Panc1 (cell line): Measurements from ENCODE around the gene TEKT2.

ENCODE experiments used
- POLR2AphosphoS5 ChIP-seq: IDR thresholded peaks from 2 replicates; pipeline ENCODE4 v1.6.1; 2012; ENCODE audit warnings: mild to moderate bottlenecking, low read depth, low read length, moderate library complexity
- SIN3A ChIP-seq: IDR thresholded peaks from 2 replicates; pipeline ENCODE4 v1.6.1; 2012; ENCODE audit warnings: low read depth, mild to moderate bottlenecking, low read length, moderate library complexity, borderline replicate concordance; ENCODE audit not compliant: insufficient read depth
- TF ChIP-seq, protein P1 (sequence below): fragments of 450-650 bp; IDR thresholded peaks from 2 replicates; pipeline ENCODE4 v1.5.1; 2017; ENCODE audit warnings: mild to moderate bottlenecking
- TF ChIP-seq, protein P2 (sequence below), 2 experiments: IDR thresholded peaks; 2 replicates each; pipeline ENCODE4 v1.6.1; 2011 to 2012; ENCODE audit warnings: low read depth in 2 of 2, control low read depth in 1 of 2, low read length in 1 of 2, mild to moderate bottlenecking in 1 of 2, moderate library complexity in 1 of 2; ENCODE audit not compliant: insufficient read depth in 1 of 2

DNA sequence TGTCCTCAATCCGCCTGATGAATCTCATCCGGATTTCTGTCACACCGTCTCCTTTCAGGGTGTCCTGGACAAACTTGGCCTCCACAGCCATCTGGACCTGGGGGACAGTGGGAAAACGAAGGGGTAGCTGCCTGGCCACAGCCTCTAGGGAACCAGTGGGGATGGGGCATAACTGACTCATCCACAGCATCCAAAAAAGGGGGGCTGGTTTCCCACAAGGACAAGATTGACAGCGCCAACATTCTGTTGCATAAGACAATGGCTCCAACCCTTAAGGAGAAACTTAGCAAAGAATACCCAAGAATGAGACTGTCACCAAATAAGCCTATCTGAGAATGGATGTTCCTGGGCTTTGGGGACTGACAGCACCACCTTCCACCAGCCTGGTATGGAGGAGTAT lies 53.3 kb downstream of the TEKT2 start:
- TF ChIP-seq, protein P1, sequence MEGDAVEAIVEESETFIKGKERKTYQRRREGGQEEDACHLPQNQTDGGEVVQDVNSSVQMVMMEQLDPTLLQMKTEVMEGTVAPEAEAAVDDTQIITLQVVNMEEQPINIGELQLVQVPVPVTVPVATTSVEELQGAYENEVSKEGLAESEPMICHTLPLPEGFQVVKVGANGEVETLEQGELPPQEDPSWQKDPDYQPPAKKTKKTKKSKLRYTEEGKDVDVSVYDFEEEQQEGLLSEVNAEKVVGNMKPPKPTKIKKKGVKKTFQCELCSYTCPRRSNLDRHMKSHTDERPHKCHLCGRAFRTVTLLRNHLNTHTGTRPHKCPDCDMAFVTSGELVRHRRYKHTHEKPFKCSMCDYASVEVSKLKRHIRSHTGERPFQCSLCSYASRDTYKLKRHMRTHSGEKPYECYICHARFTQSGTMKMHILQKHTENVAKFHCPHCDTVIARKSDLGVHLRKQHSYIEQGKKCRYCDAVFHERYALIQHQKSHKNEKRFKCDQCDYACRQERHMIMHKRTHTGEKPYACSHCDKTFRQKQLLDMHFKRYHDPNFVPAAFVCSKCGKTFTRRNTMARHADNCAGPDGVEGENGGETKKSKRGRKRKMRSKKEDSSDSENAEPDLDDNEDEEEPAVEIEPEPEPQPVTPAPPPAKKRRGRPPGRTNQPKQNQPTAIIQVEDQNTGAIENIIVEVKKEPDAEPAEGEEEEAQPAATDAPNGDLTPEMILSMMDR = no peak
- no peak for TF ChIP-seq POLR2AphosphoS5
- TF ChIP-seq, protein P2, sequence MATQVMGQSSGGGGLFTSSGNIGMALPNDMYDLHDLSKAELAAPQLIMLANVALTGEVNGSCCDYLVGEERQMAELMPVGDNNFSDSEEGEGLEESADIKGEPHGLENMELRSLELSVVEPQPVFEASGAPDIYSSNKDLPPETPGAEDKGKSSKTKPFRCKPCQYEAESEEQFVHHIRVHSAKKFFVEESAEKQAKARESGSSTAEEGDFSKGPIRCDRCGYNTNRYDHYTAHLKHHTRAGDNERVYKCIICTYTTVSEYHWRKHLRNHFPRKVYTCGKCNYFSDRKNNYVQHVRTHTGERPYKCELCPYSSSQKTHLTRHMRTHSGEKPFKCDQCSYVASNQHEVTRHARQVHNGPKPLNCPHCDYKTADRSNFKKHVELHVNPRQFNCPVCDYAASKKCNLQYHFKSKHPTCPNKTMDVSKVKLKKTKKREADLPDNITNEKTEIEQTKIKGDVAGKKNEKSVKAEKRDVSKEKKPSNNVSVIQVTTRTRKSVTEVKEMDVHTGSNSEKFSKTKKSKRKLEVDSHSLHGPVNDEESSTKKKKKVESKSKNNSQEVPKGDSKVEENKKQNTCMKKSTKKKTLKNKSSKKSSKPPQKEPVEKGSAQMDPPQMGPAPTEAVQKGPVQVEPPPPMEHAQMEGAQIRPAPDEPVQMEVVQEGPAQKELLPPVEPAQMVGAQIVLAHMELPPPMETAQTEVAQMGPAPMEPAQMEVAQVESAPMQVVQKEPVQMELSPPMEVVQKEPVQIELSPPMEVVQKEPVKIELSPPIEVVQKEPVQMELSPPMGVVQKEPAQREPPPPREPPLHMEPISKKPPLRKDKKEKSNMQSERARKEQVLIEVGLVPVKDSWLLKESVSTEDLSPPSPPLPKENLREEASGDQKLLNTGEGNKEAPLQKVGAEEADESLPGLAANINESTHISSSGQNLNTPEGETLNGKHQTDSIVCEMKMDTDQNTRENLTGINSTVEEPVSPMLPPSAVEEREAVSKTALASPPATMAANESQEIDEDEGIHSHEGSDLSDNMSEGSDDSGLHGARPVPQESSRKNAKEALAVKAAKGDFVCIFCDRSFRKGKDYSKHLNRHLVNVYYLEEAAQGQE (IDR thresholded peaks at IDR 0.05; ENCODE audit: insufficient read depth in 1 of 2, low read depth in 2 of 2, low read length in 1 of 2) = no peak
- TF ChIP-seq SIN3A = no peak
